Breast epithelium (tissue), 4 donors: ENCODE measurements around the gene CDCP2. TPM values are rescaled to one million over a fixed set of nuclear protein-coding genes. Genes with fewer than 3 reads are reported as not detected.

Experiments used
- DNase-seq, 2 donors: peaks; one replicate each; pipeline ENCODE4 v3.0.0-alpha.2; 2019; ENCODE audit warnings: low spot score in 2 of 2
- H3K27ac ChIP-seq, 2 donors: fragments of 200-600 bp; sonication (generic) in 1 of 2; one replicate each; pipeline ENCODE4 v1.5.1; 2016 to 2019; ENCODE audit warnings: mild to moderate bottlenecking in 1 of 2
- H3K27me3 ChIP-seq, 2 donors: fragments of 200-600 bp; sonication (generic) in 1 of 2; one replicate each; pipeline versions ENCODE4 v1.5.1 to v1.6.0; 2017 to 2019; ENCODE audit warnings: control low read depth in 1 of 2, mild to moderate bottlenecking in 1 of 2
- H3K36me3 ChIP-seq: fragments of 200-600 bp; one replicate; pipeline ENCODE4 v1.5.1; 2019
- H3K4me1 ChIP-seq, 2 donors: fragments of 200-600 bp; sonication (generic); one replicate each; pipeline ENCODE4 v1.5.1; 2016 to 2019; ENCODE audit warnings: control low read depth in 1 of 2
- H3K4me3 ChIP-seq, 3 donors: fragments of 200-600 bp; sonication (generic); 1 replicate in 2 of 3; 2 replicates in 1 of 3; pipeline ENCODE4 v1.5.1; 2016 to 2019; ENCODE audit warnings: mild to moderate bottlenecking in 3 of 3, moderate library complexity in 2 of 3
- H3K9me3 ChIP-seq, 2 donors: fragments of 200-600 bp; sonication (generic) in 1 of 2; one replicate each; pipeline ENCODE4 v1.5.1; 2016 to 2019; ENCODE audit warnings: control low read depth in 1 of 2
- CTCF ChIP-seq, 3 donors: fragments of 450-650 bp; IDR thresholded peaks; one replicate each; pipeline ENCODE4 v1.5.1; 2016 to 2017; ENCODE audit warnings: antibody characterized with exemption in 3 of 3, mild to moderate bottlenecking in 3 of 3, moderate library complexity in 3 of 3
- POLR2A ChIP-seq: fragments of 450-650 bp; IDR thresholded peaks from one replicate; pipeline ENCODE4 v1.6.1; 2016; ENCODE audit warnings: antibody characterized with exemption, mild to moderate bottlenecking, moderate library complexity
- POLR2AphosphoS5 ChIP-seq, 3 donors: sonication (generic); formaldehyde crosslinking; IDR thresholded peaks; one replicate each; pipeline ENCODE4 v1.6.1; 2017; ENCODE audit warnings: antibody characterized with exemption in 3 of 3
- intact Hi-C: fragments of 100-400 bp; cut with DNase I; formaldehyde crosslinking; loops from one replicate; pipeline ENCODE4 v1.15.1; 2023; ENCODE audit warnings: low total_unique reads
- total RNA-seq, 3 donors: library from RNA; depleted of rRNA; stranded (reverse); fragments of >200 nt; gene quantifications; one replicate each; pipeline ENCODE4 v1.1.0, GENCODE V29; 2016

CDCP2 gene
- total RNA-seq, 3 donors from 2014 or later = 1.3 TPM; not detected in 2

GRCh38 chr1:54144366-54144765 is 8.4 kb downstream of the CDCP2 start:
- intact Hi-C loops = no loop called here
- Histone ChIP-seq H3K27me3 (no peaks in the 10 kb centered on the region), H3K4me3 (no peak overlapping the region), H3K36me3 (no peaks in the 10 kb centered on the region), H3K27ac (no peak overlapping the region), H3K4me1 (no peaks in the 10 kb centered on the region), H3K9me3 (no peaks in the 10 kb centered on the region)
- TF ChIP-seq POLR2A = no peak
- no peak for TF ChIP-seq CTCF (IDR thresholded peaks at IDR 0.05)
- no peak for TF ChIP-seq POLR2AphosphoS5 (IDR thresholded peaks at IDR 0.05)
- no peak for DNase-seq

GRCh38 chr1:54142146-54142900 is 10.5 kb downstream of the CDCP2 start:
- no peaks in the 10 kb centered on the region for H3K36me3 ChIP-seq
- no peaks in the 10 kb centered on the region for H3K9me3 ChIP-seq
- no peaks in the 10 kb centered on the region for H3K4me1 ChIP-seq
- TF ChIP-seq POLR2AphosphoS5 (IDR thresholded peaks at IDR 0.05) (no peak), POLR2A (no peak), CTCF (IDR thresholded peaks at IDR 0.05) (no peak)
- H3K27ac ChIP-seq = no peak overlapping the region
- no peak for DNase-seq
- no peaks in the 10 kb centered on the region for H3K27me3 ChIP-seq
- intact Hi-C loops = no loop called here
- H3K4me3 ChIP-seq = no peak overlapping the region

GRCh38 chr1:54139711-54140110 is 13.1 kb downstream of the CDCP2 start:
- Histone ChIP-seq H3K9me3 (no peaks in the 10 kb centered on the region), H3K36me3 (no peaks in the 10 kb centered on the region), H3K4me3 (no peak overlapping the region), H3K4me1 (no peaks in the 10 kb centered on the region), H3K27ac (no peak overlapping the region), H3K27me3 (no peaks in the 10 kb centered on the region)
- DNase-seq = no peak
- no peak for TF ChIP-seq POLR2AphosphoS5 (IDR thresholded peaks at IDR 0.05)
- TF ChIP-seq CTCF (IDR thresholded peaks at IDR 0.05) = no peak
- TF ChIP-seq POLR2A = no peak
- intact Hi-C loops = no loop called here

- Histone ChIP-seq H3K4me3 (no peak overlapping the region), H3K36me3 (no peaks in the 10 kb centered on the region), H3K9me3 (no peaks in the 10 kb centered on the region), H3K27ac (no peak overlapping the region), H3K4me1 (no peaks in the 10 kb centered on the region), H3K27me3 (no peaks in the 10 kb centered on the region)
- DNase-seq = no peak
- TF ChIP-seq CTCF (IDR thresholded peaks at IDR 0.05) (no peak), POLR2AphosphoS5 (IDR thresholded peaks at IDR 0.05) (no peak), POLR2A (no peak)
- intact Hi-C loops = no loop called here
These were observed 13.8 kb downstream of the CDCP2 start for GRCh38 chr1:54138994-54139393.

GRCh38 chr1:54137534-54138061 is 15.2 kb downstream of the CDCP2 start:
- Histone ChIP-seq H3K27ac (peak overlapping the region in 1 of 2 donors; percentile 61), H3K36me3 (no peaks in the 10 kb centered on the region), H3K9me3 (no peaks in the 10 kb centered on the region), H3K27me3 (no peaks in the 10 kb centered on the region), H3K4me1 (no peaks in the 10 kb centered on the region), H3K4me3 (no peak overlapping the region)
- TF ChIP-seq POLR2AphosphoS5 (IDR thresholded peaks at IDR 0.05) (no peak), POLR2A (no peak), CTCF (IDR thresholded peaks at IDR 0.05) (no peak)
- intact Hi-C loops = no loop called here
- DNase-seq = no peak
